Smooth muscle cell (in vitro differentiated cells): ENCODE data around the gene ALOXE3. TPM values are rescaled to one million over a fixed set of nuclear protein-coding genes. Genes with fewer than 3 reads are reported as not detected.

ENCODE experiments used
- DNase-seq: peaks from one replicate; lab custom pipeline; 2025; ENCODE audit not compliant: unreplicated experiment; lab: John Stamatoyannopoulos, UW
- H2AFZ ChIP-seq: fragments of 200-600 bp; sonication (generic); 2 replicates; pipeline ENCODE4 v1.6.0; 2016; ENCODE audit warnings: antibody characterized with exemption, low read depth, mild to moderate bottlenecking
- H3F3A ChIP-seq: fragments of 200-600 bp; sonication (generic); 2 replicates; pipeline ENCODE4 v1.6.0; 2017; ENCODE audit warnings: antibody characterized with exemption, low read depth
- H3K27ac ChIP-seq: fragments of 200-600 bp; sonication (generic); 2 replicates; pipeline ENCODE4 v1.5.1; 2016; ENCODE audit warnings: low read depth, mild to moderate bottlenecking
- H3K27me3 ChIP-seq: fragments of 200-600 bp; sonication (generic); 2 replicates; pipeline ENCODE4 v1.6.1; 2016; ENCODE audit warnings: low read depth, mild to moderate bottlenecking
- H3K36me3 ChIP-seq: fragments of 200-600 bp; sonication (generic); 2 replicates; pipeline ENCODE4 v1.5.1; 2016; ENCODE audit warnings: low read depth
- H3K4me1 ChIP-seq: fragments of 200-600 bp; sonication (generic); 2 replicates; pipeline ENCODE4 v1.5.1; 2016; ENCODE audit warnings: low read depth
- H3K4me2 ChIP-seq: fragments of 200-600 bp; sonication (generic); 2 replicates; pipeline ENCODE4 v1.6.0; 2016; ENCODE audit warnings: mild to moderate bottlenecking
- H3K4me3 ChIP-seq: fragments of 200-600 bp; sonication (generic); 2 replicates; pipeline ENCODE4 v1.5.1; 2016; ENCODE audit warnings: mild to moderate bottlenecking
- H3K79me2 ChIP-seq: fragments of 200-600 bp; sonication (generic); 2 replicates; pipeline ENCODE4 v1.6.0; 2016; ENCODE audit warnings: low read depth, mild to moderate bottlenecking
- H3K9ac ChIP-seq: fragments of 200-600 bp; sonication (generic); 2 replicates; pipeline ENCODE4 v1.6.0; 2016; ENCODE audit warnings: low read depth
- H3K9me3 ChIP-seq: fragments of 200-600 bp; sonication (generic); replicated peaks from 2 replicates; pipeline ENCODE4 v1.5.1; 2016; ENCODE audit warnings: low read depth
- H4K20me1 ChIP-seq: fragments of 200-600 bp; sonication (generic); 2 replicates; pipeline ENCODE4 v1.6.0; 2016; ENCODE audit warnings: low read depth
- WGBS: methylation state at CpG from one replicate; pipeline ENCODE4 v1.1.7; 2016; ENCODE audit warnings: low lambda C conversion rate; 5-methylcytosine and 5-hydroxymethylcytosine counted together
- polyA plus RNA-seq: library from polyadenylated mRNA; unstranded; fragments of >200 nt; fragmentation: Nextera tagmentation; extraction: Ambion mirVana; gene quantifications from 2 replicates; pipeline ENCODE4 v1.2.1, GENCODE V29; 2016
- total RNA-seq: library from RNA; depleted of rRNA; stranded (reverse); fragments of >200 nt; gene quantifications from 2 replicates; pipeline ENCODE4 v1.2.3, GENCODE V29; 2014
- TF ChIP-seq, protein P1 (sequence below): fragments of 200-600 bp; sonication (generic); IDR thresholded peaks from 2 replicates; pipeline ENCODE4 v1.5.1; 2017; ENCODE audit warnings: borderline replicate concordance, mild to moderate bottlenecking, antibody characterized with exemption; ENCODE audit not compliant: insufficient read depth, poor library complexity, severe bottlenecking

The ALOXE3 gene
- total and polyA plus RNA-seq, 2 experiments from 2014 or later: 0.25 to 1.7 TPM

DNA sequence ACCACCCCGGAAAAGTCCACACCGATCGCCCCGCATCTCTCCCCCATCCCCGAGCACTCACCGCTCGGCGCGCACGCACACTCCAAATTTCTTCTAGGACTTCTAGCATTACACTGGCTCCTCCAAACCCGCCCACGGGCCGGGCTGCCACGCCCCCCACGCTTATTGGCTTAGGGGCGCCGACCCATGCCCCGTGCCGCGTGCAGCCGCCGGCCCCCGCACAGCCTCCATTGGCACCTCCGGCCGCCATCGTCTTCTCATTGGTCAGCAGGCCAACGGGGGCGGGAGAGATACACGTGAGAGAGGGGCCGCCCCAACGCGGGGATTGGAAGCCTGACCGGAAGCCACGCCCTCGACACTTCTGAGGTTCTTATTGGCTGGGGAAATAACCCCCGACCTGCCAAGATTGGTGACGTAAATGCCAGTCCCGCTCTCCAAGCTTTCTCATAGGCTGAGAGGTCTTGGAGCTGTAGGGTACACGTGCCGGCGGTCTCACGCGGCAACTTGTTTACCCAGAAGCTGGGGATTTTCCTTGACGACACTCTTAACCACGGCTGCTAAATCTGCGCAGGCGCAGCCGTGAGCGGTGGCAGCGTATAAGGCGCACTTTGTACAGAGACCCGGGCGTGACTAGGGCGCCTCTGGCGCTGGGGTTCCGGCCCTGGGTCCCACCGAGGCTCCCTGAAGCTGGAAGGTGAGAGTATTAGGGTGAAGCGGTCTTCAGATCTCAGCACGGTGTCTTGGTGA lies 38.1 kb upstream of the ALOXE3 start:
- Histone ChIP-seq H3K4me3 (peak overlapping the region; percentile 70), H2AFZ (no peak overlapping the region), H3K36me3 (no peaks in the 10 kb centered on the region), H3K9me3 (no peaks in the 10 kb centered on the region), H3F3A (peaks cover 15% of the 10 kb centered on the region), H3K4me2 (peak overlapping the region; percentile 93), H3K9ac (peak overlapping the region; percentile 94), H3K4me1 (peaks cover 17% of the 10 kb centered on the region), H3K27ac (peak overlapping the region; percentile 99), H3K79me2 (peaks cover under 1% of the 10 kb centered on the region), H3K27me3 (no peaks in the 10 kb centered on the region), H4K20me1 (peaks cover 33% of the 10 kb centered on the region)
- under 1% methylated on average over 58 of the region's 59 CpGs for WGBS
- TF ChIP-seq, protein P1, sequence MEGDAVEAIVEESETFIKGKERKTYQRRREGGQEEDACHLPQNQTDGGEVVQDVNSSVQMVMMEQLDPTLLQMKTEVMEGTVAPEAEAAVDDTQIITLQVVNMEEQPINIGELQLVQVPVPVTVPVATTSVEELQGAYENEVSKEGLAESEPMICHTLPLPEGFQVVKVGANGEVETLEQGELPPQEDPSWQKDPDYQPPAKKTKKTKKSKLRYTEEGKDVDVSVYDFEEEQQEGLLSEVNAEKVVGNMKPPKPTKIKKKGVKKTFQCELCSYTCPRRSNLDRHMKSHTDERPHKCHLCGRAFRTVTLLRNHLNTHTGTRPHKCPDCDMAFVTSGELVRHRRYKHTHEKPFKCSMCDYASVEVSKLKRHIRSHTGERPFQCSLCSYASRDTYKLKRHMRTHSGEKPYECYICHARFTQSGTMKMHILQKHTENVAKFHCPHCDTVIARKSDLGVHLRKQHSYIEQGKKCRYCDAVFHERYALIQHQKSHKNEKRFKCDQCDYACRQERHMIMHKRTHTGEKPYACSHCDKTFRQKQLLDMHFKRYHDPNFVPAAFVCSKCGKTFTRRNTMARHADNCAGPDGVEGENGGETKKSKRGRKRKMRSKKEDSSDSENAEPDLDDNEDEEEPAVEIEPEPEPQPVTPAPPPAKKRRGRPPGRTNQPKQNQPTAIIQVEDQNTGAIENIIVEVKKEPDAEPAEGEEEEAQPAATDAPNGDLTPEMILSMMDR: no peak
- DNase-seq: peak; percentile 98

DNA sequence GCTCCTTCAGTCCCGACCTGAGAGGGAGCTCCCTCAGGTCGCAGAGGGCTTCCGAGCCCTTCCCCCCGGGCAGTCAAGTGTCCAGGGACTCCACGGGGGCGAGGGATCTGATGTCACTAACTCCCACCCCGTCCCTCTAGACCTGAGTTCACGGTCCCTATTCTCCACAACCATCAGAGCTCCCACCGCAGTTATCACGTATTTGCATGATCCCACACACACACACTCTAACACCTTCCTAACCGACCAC lies 37.6 kb upstream of the ALOXE3 start:
- no peaks in the 10 kb centered on the region for H3K36me3 ChIP-seq
- peaks cover 38% of the 10 kb centered on the region for H4K20me1 ChIP-seq
- H3K4me3 ChIP-seq: peak overlapping the region; percentile 70
- peak overlapping the region; percentile 93 for H3K4me2 ChIP-seq
- no peaks in the 10 kb centered on the region for H3K9me3 ChIP-seq
- DNase-seq: no peak
- H3K27ac ChIP-seq: peak overlapping the region; percentile 99
- peaks cover 11% of the 10 kb centered on the region for H3F3A ChIP-seq
- peaks cover 17% of the 10 kb centered on the region for H3K4me1 ChIP-seq
- H2AFZ ChIP-seq: no peak overlapping the region
- TF ChIP-seq, protein P1: no peak
- H3K79me2 ChIP-seq: no peaks in the 10 kb centered on the region
- WGBS: 3% methylated on average over 11 of the region's 11 CpGs
- no peaks in the 10 kb centered on the region for H3K27me3 ChIP-seq
- H3K9ac ChIP-seq: peak overlapping the region; percentile 94

DNA sequence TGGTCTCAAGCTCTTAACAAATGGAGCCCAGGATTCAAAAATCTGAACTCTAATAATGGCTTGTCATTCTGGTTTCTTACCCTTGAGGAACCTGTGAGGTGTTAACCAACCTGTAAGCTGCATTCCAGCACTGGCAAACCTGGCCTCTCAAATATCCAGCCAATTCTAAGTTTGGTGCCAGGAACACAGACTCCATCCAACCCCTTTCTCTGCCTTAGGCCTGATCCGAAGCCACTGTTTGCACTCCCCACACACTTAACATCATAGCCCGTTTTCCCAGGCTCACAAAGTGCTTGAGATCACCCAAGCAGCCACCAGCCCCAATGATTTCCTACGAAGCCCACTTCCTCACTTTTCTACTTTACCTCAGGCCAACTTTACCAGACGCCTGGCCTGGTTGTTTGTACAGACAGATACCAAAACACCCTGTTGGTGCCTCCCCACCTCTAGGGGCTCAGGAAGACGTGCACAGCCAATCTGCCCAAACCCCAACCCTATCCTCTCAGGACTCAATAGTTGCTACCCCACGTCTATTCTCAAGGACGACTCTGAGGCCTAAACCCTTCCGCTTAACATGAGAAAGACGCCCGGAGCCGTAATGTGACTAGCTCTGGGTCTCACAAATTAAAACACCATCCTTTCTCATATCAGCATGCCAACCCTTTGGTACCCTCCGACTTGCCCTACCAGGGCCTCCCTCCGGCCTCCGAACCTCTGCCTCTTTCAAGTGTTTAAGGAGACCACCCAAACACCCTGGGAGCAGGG lies 37.1 kb upstream of the ALOXE3 start:
- DNase-seq: no peak
- no peak overlapping the region for H2AFZ ChIP-seq
- H3K27ac ChIP-seq: peak overlapping the region; percentile 99
- peaks cover 10% of the 10 kb centered on the region for H3F3A ChIP-seq
- 70% methylated on average over 14 of the region's 14 CpGs for WGBS
- peaks cover 43% of the 10 kb centered on the region for H4K20me1 ChIP-seq
- peaks cover 17% of the 10 kb centered on the region for H3K4me1 ChIP-seq
- H3K9ac ChIP-seq: peak overlapping the region; percentile 94
- H3K79me2 ChIP-seq: peaks cover 5% of the 10 kb centered on the region
- TF ChIP-seq, protein P1: no peak
- no peaks in the 10 kb centered on the region for H3K9me3 ChIP-seq
- no peaks in the 10 kb centered on the region for H3K27me3 ChIP-seq
- H3K36me3 ChIP-seq: no peaks in the 10 kb centered on the region
- H3K4me2 ChIP-seq: peak overlapping the region; percentile 93
- H3K4me3 ChIP-seq: peak overlapping the region; percentile 70
